Immature natural killer cell (primary cell): ENCODE results near the gene FAM200B. TPM values are rescaled to one million over a fixed set of nuclear protein-coding genes. Genes with fewer than 3 reads are reported as not detected.

Experiments used
- DNase-seq, 3 donors: peaks; one replicate each; pipeline ENCODE4 v3.0.0; 2022; ENCODE audit warnings: mixed read lengths in 1 of 3
- H3K27ac Mint-ChIP-seq, 6 donors: one replicate each; pipeline ENCODE4 v1.8.0; 2020; ENCODE audit warnings: mixed read lengths in 6 of 6, mild to moderate bottlenecking in 5 of 6, inconsistent platforms in 4 of 6, moderate library complexity in 3 of 6
- H3K27me3 Mint-ChIP-seq, 3 donors: one replicate each; pipeline ENCODE4 v1.8.0; 2020 to 2021; ENCODE audit warnings: low read depth in 3 of 3, mild to moderate bottlenecking in 3 of 3, mixed read lengths in 3 of 3, moderate library complexity in 3 of 3, inconsistent platforms in 1 of 3
- H3K36me3 Mint-ChIP-seq, 3 donors: one replicate each; pipeline ENCODE4 v1.8.0; 2020; ENCODE audit warnings: mixed read lengths in 3 of 3, inconsistent platforms in 2 of 3, mild to moderate bottlenecking in 2 of 3
- H3K4me1 Mint-ChIP-seq, 2 donors: one replicate each; pipeline ENCODE4 v1.8.0; 2020; ENCODE audit warnings: inconsistent platforms in 2 of 2, mild to moderate bottlenecking in 2 of 2, mixed read lengths in 2 of 2, moderate library complexity in 1 of 2
- H3K4me3 Mint-ChIP-seq, 5 donors: one replicate each; pipeline ENCODE4 v1.8.0; 2020; ENCODE audit warnings: mild to moderate bottlenecking in 5 of 5, mixed read lengths in 5 of 5, inconsistent platforms in 3 of 5, moderate library complexity in 3 of 5
- H3K9me3 Mint-ChIP-seq, 6 donors: one replicate each; pipeline ENCODE4 v1.8.0; 2020; ENCODE audit warnings: mild to moderate bottlenecking in 6 of 6, mixed read lengths in 6 of 6, inconsistent platforms in 4 of 6, moderate library complexity in 3 of 6
- polyA plus RNA-seq, 3 donors: library from polyadenylated mRNA; unstranded; fragments of 300-500 nt; fragmentation: Illumina TruSeq; gene quantifications; one replicate each; pipeline ENCODE4 v1.2.3, GENCODE V29; 2021

FAM200B gene
- 10 to 100 TPM; 47.9 to 58.3 (median 50.2) TPM for polyA plus RNA-seq

DNA sequence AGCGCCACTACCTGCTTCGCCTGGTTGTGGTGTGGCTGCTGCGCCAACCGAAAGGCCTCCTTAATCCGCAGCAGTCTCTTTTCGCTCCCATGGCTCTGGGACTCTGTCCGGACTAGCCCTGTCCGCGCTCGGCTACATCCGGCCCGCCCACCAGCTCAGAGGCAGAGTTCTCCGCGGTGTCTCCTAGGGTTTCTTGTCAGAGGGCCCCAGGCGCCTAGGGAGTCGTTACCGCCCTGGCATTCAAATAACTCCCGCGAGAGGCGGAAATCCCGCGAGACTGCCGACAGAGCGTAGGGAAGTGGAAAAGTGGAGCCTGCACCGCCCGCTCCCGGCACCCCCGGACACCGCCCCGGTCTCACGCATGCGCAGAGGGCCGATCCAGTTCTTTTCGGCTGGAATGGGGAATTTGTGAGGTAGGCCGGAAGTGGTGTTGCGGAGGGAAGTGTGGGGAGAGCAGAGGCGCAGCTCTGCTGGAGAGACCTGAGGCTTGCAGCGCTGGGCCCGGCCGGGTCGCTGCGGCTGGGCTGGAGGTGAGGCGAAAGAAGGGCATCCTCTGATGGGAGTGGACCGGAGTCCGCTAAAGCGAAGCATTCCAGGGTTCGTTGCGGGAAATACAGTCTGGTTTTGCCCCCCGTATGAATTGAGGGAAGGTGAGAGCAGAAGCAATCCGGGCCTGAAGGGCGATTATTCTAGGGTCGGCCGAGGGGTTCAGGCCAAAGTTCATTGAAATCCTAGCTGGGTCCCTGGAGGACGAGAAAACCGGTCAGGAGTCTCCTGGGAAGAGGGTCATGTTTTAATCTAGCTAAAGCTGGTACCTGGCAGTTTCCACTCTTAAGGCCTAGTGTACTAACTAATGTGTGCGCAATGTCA lies at the start of gene FAM200B:
Gene FAM200B, plus strand, starts transcription at position 456 of the 870 bp plus-strand sequence. CDS start 5,151 bp downstream, outside the sequence.
- Mint-ChIP-seq H3K36me3 (peaks cover 4 to 6% (median 5%) of the 10 kb centered on the region in 3 donors), H3K4me1 (peaks cover 27 to 46% of the 10 kb centered on the region in 2 donors), H3K9me3 (no peaks in the 10 kb centered on the region), H3K4me3 (peak within 1 kb of the TSS; percentile 87 to 99 (median 97)), H3K27ac (peak within 1 kb of the TSS; percentile 81 to 96 (median 92)), H3K27me3 (peaks cover 0 to 8% (median 8%) of the 10 kb centered on the region in 3 donors)
- DNase-seq: peak; percentile 92 to 93 (median 92)

DNA sequence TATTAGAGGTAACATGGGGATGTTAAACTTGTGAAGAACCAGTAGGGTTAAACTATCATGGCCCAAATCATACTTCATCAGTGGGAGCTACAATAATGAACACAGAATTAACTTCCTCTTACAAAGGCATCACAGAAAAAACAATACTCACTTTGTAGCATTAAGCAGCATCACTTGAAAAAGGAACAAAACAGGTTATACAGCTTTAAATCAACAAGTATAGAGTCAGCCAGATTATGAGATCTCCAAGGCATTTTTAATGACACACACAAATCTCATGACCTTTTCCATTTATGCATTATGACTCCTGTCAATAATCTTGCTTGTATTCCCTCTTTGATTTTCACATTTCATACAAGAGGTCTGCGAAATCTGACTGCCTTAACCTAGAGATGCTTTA lies 44.8 kb upstream of the FAM200B start:
- H3K4me1 Mint-ChIP-seq: peaks cover 3 to 23% of the 10 kb centered on the region in 2 donors
- H3K27me3 Mint-ChIP-seq: peaks cover 0 to 1% (median 0%) of the 10 kb centered on the region in 3 donors
- H3K9me3 Mint-ChIP-seq: no peaks in the 10 kb centered on the region
- no peak for DNase-seq
- peaks cover 21 to 42% (median 24%) of the 10 kb centered on the region in 3 donors for H3K36me3 Mint-ChIP-seq
- H3K27ac Mint-ChIP-seq: peak overlapping the region in 3 of 6 donors; percentile 43 to 60 (median 51)
- no peak overlapping the region for H3K4me3 Mint-ChIP-seq

DNA sequence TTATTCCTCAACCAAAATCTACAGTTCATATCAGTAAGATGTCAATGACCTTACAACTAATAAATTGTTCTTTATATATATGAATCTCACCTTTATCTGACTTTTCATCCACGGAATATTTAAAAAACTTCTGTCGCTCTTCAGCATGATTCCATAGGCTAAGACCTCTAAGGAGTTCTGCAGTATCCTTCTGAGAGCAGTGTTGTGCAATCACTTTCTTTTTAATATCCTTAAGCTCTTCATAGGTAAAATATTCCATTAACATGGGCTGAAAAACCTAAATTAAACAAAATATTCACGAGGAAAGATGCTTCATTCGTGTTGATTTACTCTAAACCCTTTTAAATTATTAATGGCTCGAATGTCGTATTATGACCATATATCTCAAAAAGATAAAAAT lies 43.2 kb upstream of the FAM200B start:
- Mint-ChIP-seq H3K9me3 (no peaks in the 10 kb centered on the region), H3K27me3 (peaks cover 0 to 1% (median 0%) of the 10 kb centered on the region in 3 donors), H3K4me1 (peaks cover 7 to 35% of the 10 kb centered on the region in 2 donors), H3K36me3 (peaks cover 12 to 35% (median 18%) of the 10 kb centered on the region in 3 donors), H3K27ac (no peak overlapping the region), H3K4me3 (no peak overlapping the region)
- DNase-seq: no peak

DNA sequence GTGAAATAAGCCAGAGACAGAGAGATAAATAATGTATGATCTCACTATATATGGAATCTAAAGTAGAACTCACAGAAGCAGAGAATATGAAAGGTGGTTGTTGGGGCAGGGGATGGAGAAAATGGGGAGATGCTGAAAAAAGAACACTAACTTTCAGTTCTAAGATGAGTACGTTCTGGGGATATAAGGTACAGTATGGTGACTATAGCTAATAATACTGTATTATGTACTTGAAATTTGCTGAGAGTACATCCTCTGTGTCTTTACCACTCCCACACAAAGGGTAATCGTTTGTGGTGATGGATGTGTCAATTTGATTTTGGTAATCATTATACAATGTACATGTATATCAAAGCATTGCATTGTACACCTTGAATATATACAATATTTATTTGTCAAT lies 33.0 kb upstream of the FAM200B start:
- peak overlapping the region; percentile 30 to 70 (median 60) for H3K27ac Mint-ChIP-seq
- H3K27me3 Mint-ChIP-seq: peaks cover 0 to 5% (median 0%) of the 10 kb centered on the region in 3 donors
- peaks cover 0 to 3% (median 0%) of the 10 kb centered on the region in 3 donors for H3K36me3 Mint-ChIP-seq
- no peaks in the 10 kb centered on the region for H3K9me3 Mint-ChIP-seq
- peaks cover 70 to 94% of the 10 kb centered on the region in 2 donors for H3K4me1 Mint-ChIP-seq
- no peak for DNase-seq
- H3K4me3 Mint-ChIP-seq: peak overlapping the region in 4 of 5 donors; percentile 0 to 51 (median 26)

DNA sequence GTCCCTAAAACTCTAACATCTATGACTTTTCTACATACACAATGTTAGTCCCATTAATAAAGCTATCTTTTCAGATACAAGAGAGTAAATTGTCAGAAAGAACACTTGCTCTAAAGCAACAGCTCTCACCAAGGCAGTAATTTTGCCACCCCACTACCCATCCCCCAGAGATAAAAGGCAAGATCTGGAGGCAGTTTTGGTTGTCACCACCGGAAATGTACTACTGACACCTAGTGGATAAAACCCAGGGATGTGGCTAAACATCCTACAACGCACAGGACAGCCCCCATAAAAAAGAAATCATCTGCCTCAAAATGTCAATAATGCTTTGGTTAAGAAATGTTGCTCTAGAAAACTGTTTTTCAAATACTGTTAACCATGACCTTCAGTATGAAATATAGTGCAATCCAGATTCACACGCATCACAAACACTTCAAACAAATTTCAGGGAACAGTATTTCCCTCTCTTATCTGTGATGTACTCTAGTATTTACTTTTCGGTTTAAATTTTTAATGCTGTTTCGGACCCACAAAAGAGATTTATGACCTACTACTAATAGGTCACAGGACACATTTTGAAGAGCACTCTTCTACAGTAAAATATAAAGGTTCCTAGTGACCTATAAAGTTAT lies 31.6 kb upstream of the FAM200B start:
- DNase-seq: peak; percentile 75 to 78 (median 76)
- H3K27ac Mint-ChIP-seq: peak overlapping the region; percentile 55 to 90 (median 78)

DNA sequence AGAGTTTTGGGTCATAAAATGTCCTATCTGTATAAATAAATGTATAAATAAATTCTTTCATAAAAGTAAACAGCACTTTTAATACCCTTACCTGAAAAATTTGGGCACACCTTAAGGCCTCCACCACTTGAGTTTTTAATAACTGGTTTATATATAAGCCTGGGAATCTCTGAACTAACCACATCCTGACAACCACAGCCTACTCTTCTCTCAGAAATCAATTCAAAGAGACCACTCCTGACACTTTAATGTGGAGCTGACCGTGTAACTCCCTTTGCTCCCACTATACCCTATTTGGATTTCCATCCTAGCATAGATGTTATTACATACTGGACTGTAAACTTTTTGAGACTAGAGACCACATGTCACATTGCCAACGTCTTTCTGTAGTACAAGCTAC lies 30.0 kb upstream of the FAM200B start:
- no peak for DNase-seq
- no peaks in the 10 kb centered on the region for H3K36me3 Mint-ChIP-seq
- H3K4me3 Mint-ChIP-seq: peak overlapping the region in 4 of 5 donors; percentile 10 to 59 (median 40)
- H3K27me3 Mint-ChIP-seq: peaks cover 7 to 18% (median 13%) of the 10 kb centered on the region in 3 donors
- H3K27ac Mint-ChIP-seq: peak overlapping the region; percentile 68 to 94 (median 78)
- H3K9me3 Mint-ChIP-seq: no peaks in the 10 kb centered on the region
- peaks cover 68 to 82% of the 10 kb centered on the region in 2 donors for H3K4me1 Mint-ChIP-seq

More for the DNA sequence above, 31.6 kb upstream of the FAM200B start:
- Mint-ChIP-seq H3K36me3 (no peaks in the 10 kb centered on the region), H3K4me3 (peak overlapping the region; percentile 59 to 81 (median 64)), H3K27me3 (peaks cover 3 to 14% (median 4%) of the 10 kb centered on the region in 3 donors), H3K4me1 (peaks cover 70 to 89% of the 10 kb centered on the region in 2 donors), H3K9me3 (no peaks in the 10 kb centered on the region)

DNA sequence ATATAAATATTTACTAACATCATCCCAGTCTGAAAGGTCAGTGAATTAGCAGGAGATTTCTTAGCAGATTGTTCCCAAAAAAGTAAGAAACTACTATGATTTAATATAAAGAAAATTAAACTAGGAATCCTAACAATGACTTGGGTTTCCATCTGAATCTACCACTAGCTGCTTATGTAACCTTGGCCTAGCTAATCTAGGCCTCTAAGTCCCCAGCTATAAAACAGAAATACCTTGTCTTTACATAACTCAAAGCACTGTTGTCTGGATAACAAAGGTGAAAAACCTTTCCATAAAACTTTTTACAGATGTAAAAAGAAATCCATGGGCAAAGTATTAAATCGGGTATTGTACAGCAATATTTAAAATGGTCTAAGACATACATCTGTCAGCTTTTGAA lies 29.4 kb upstream of the FAM200B start:
- peaks cover 68 to 80% of the 10 kb centered on the region in 2 donors for H3K4me1 Mint-ChIP-seq
- H3K27ac Mint-ChIP-seq: peak overlapping the region; percentile 69 to 98 (median 87)
- H3K27me3 Mint-ChIP-seq: peaks cover 7 to 18% (median 13%) of the 10 kb centered on the region in 3 donors
- peak overlapping the region in 3 of 5 donors; percentile 36 to 99 (median 97) for H3K4me3 Mint-ChIP-seq
- no peak for DNase-seq
- no peaks in the 10 kb centered on the region for H3K36me3 Mint-ChIP-seq
- no peaks in the 10 kb centered on the region for H3K9me3 Mint-ChIP-seq

DNA sequence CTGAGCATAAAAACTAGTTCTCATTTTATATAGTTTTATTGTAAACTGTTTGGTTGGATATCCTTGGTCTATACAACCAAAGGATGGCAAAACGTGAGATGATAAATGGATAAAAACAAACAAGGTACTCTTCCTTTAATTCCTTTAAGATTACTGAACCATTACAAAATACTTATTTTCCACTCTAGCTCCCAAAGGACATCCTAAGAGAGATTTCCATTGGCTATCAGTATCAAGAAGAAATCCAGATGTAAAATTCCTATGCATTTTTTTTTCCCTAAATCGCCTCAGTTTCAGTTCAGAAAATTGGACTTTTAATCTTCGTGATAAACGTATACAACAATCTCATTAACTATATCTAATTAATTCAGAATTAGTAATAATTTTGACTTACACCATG lies 28.8 kb upstream of the FAM200B start:
- H3K9me3 Mint-ChIP-seq: no peaks in the 10 kb centered on the region
- H3K27ac Mint-ChIP-seq: peak overlapping the region; percentile 94 to 98 (median 96)
- peak overlapping the region; percentile 91 to 99 (median 97) for H3K4me3 Mint-ChIP-seq
- peaks cover 62 to 73% of the 10 kb centered on the region in 2 donors for H3K4me1 Mint-ChIP-seq
- peaks cover 7 to 18% (median 13%) of the 10 kb centered on the region in 3 donors for H3K27me3 Mint-ChIP-seq
- no peak for DNase-seq
- H3K36me3 Mint-ChIP-seq: no peaks in the 10 kb centered on the region

DNA sequence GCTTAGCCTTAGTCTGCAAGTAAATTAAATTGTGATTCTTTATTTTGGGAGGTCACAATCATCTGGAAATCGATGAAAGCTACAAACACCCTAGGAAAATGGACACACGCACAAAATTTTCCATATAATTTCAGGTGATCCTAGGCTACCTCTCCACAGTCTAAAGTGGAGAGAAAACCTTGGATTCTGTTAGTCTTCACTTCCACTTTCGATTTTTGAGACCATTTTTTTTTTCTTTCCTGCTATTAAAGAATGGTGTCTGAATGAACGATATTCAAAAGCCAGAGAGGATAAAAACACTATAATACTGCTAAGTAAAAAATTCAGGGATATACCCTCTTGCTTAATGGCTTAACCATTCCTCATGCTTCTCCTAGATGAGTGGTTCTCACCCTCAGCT lies 28.2 kb upstream of the FAM200B start:
- peaks cover 59 to 68% of the 10 kb centered on the region in 2 donors for H3K4me1 Mint-ChIP-seq
- DNase-seq: peak in 2 of 3 donors; percentile 13 to 20
- H3K36me3 Mint-ChIP-seq: no peaks in the 10 kb centered on the region
- no peaks in the 10 kb centered on the region for H3K9me3 Mint-ChIP-seq
- peak overlapping the region; percentile 91 to 99 (median 97) for H3K4me3 Mint-ChIP-seq
- H3K27ac Mint-ChIP-seq: peak overlapping the region; percentile 94 to 98 (median 96)
- H3K27me3 Mint-ChIP-seq: peaks cover 7 to 18% (median 13%) of the 10 kb centered on the region in 3 donors

DNA sequence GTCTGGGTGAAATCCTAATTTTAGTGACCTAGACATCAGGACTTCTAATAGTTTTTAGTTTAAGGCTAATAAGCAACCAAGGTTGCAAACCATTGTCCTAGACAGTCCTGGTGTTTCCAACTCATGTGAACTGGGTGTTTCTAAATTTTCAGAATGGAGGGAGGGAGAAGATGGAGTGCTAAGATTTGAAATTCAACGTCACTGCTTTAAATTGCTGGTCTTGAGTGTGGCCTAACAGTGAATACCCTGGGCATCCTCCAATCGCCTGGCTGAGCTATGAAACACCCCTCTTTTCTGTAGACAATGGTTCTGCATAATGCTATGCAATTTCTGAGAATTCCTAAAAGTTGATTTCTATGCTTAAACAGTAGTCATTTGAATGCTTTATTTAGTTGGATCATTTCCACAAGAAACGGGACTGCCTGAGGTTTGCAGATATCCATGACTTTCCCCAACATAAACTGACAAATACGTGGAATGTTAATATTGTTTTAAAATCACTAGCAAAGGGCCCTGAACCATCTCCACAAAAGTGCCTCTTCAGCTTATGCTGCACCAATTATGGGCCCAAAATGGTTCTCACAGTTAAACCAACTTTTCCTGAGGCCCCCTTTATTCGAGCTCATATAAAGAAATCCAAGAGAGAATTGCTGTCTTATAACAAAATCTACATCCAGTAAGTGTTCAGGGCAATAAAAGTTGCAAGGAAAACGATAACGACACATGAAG lies 27.6 kb upstream of the FAM200B start:
- DNase-seq: peak in 1 of 3 donors; percentile 19
- no peaks in the 10 kb centered on the region for H3K36me3 Mint-ChIP-seq
- H3K4me3 Mint-ChIP-seq: peak overlapping the region; percentile 91 to 99 (median 97)
- no peaks in the 10 kb centered on the region for H3K9me3 Mint-ChIP-seq
- H3K27me3 Mint-ChIP-seq: peaks cover 7 to 18% (median 13%) of the 10 kb centered on the region in 3 donors
- peak overlapping the region; percentile 94 to 98 (median 96) for H3K27ac Mint-ChIP-seq
- peaks cover 53 to 62% of the 10 kb centered on the region in 2 donors for H3K4me1 Mint-ChIP-seq

DNA sequence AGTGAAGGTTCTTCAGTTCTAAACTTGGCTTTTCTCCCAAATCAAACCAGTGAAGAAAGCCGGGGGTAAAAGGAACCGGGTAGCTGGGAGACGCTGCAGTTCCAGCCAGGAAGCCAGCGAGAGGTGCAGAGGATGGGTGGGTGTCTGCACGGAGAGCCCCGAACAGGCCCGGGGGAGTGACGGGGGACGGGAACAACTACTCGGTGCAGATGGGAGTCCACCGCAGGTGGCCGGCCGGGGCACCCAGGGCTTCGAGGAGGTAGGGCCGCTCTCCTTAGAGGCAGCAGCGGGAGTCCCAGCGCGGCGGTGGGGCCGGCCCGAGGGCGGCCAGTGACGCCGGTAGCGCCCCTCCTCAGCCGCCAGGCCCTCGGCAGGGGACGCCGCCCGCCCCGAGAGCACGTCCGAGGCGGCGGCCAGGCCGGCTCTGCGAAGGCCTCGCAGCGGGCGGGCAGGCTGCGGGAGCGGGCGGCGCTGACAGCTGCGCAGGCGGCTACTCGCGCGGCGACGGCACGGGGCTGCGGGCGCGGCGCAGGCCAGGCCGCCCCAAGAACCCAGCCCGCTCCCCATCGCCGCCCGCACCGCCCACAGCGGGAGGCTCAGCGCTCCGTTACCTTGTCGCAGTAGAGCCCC lies 26.9 kb upstream of the FAM200B start:
- Mint-ChIP-seq H3K9me3 (no peaks in the 10 kb centered on the region), H3K27me3 (peaks cover 7 to 18% (median 13%) of the 10 kb centered on the region in 3 donors), H3K4me3 (peak overlapping the region; percentile 96 to 99 (median 97)), H3K4me1 (peaks cover 46 to 55% of the 10 kb centered on the region in 2 donors), H3K27ac (peak overlapping the region; percentile 94 to 98 (median 96)), H3K36me3 (no peaks in the 10 kb centered on the region)
- no peak for DNase-seq

DNA sequence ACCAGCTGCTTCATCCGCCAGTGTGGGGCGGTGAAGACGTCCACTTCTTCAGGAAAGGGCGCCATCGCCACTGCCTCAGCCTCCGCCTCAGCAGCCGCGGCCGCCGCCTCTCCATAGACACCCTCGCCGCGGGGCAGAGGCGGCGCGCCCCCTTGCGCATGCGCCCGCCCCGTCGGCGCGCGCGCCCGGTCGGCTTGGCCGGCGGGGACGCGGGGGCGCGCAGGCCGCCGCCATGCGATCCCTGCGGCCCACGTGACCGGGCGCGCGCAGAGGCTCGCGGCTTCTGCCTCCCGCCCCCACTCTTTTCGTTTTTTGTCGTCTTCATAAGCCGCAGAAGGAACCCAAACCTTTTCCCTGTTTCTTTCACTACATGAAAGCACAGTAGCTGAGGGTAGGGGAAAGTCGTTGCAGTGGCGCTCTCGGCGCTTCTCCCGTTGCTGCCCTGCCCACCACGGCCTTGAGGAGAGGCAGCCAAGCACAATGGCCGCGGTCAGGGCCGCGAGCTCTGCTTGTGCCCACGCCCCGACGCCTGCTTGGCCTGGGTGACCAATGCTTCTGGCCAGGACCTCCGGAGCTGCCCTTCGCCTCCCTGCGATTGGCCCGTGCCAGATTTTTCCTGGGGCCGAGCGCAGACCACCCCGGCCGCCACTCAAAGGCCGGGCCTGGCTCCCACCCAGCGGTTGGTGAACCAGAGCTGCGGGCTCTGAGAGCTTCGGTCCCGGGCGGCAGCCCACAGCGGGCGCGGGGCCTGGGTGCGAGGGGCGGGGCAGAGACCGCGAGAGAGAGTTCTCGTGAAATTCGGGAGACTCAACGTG lies 26.2 kb upstream of the FAM200B start, which contains the start of gene FBXL5:
Gene FBXL5, minus strand, starts transcription at position 135 of the 815 bp plus-strand sequence. Its CDS starts 70 bp downstream, at position 65.
- H3K27me3 Mint-ChIP-seq: peaks cover 7 to 18% (median 13%) of the 10 kb centered on the region in 3 donors
- peak within 1 kb of the TSS; percentile 94 to 98 (median 98) for H3K27ac Mint-ChIP-seq
- no peaks in the 10 kb centered on the region for H3K36me3 Mint-ChIP-seq
- H3K9me3 Mint-ChIP-seq: no peaks in the 10 kb centered on the region
- DNase-seq: peak; percentile 87 to 90 (median 90)
- peaks cover 39 to 48% of the 10 kb centered on the region in 2 donors for H3K4me1 Mint-ChIP-seq
- H3K4me3 Mint-ChIP-seq: peak within 1 kb of the TSS; percentile 96 to 99 (median 97)
